ENCODE measurements around the gene CCDC59. TPM values are rescaled to one million over a fixed set of nuclear protein-coding genes. Genes with fewer than 3 reads are reported as not detected.

Gene CCDC59, protein sequence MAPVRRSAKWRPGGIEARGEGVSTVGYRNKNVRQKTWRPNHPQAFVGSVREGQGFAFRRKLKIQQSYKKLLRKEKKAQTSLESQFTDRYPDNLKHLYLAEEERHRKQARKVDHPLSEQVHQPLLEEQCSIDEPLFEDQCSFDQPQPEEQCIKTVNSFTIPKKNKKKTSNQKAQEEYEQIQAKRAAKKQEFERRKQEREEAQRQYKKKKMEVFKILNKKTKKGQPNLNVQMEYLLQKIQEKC
- 46.6 to 72.6 TPM (median 49.0 TPM) in 5 replicates for total RNA-seq (2022; extraction: Qiagen RNA extraction)

GRCh38 chr12:82358200-82359114 is at the start of gene CCDC59, which contains the start of gene METTL25:
Gene CCDC59, minus strand, starts transcription at chr12:82358387. Its CDS starts 11 bp downstream, at chr12:82358376.
Gene METTL25, plus strand, starts transcription at chr12:82358529. Its CDS starts 37 bp downstream, at chr12:82358566.

Other genes with a start within 250 kb of the CCDC59 start
- gene METTL25, start 142 bp upstream of the CCDC59 start, total RNA-seq (2022; extraction: Qiagen RNA extraction), result 2.0 to 3.1 TPM (median 2.6 TPM) in 5 replicates

Measured in A549 treated with CORT108297 at 1 μM for 4 hours (cell line).